Thyroid gland (tissue), 4 donors: ENCODE results near the gene ORM1.

ENCODE experiments used
- CTCF ChIP-seq, 6 experiments: fragments of 200-600 bp in 3 of 6; fragments of 450-650 bp in 3 of 6; sonication (generic) in 3 of 6; IDR thresholded peaks; one replicate each; pipeline ENCODE4 v1.5.1; 2016 to 2019; ENCODE audit warnings: antibody characterized with exemption in 6 of 6, mild to moderate bottlenecking in 2 of 6, inconsistent platforms in 1 of 6, moderate library complexity in 1 of 6
- POLR2A ChIP-seq, 2 donors: fragments of 450-650 bp; IDR thresholded peaks; one replicate each; pipeline ENCODE4 v1.6.1; 2017; ENCODE audit warnings: antibody characterized with exemption in 2 of 2, mild to moderate bottlenecking in 2 of 2, moderate library complexity in 1 of 2

- TF ChIP-seq CTCF (IDR thresholded peaks at IDR 0.05) (no peak), POLR2A (IDR thresholded peaks at IDR 0.05) (no peak)
Measured at GRCh38 chr9:114330636-114331035, 7.7 kb downstream of the ORM1 start.
